ENCODE results near the gene LSR.
A peak's percentile ranks its signal among the peaks of the same experiment; 100 is the strongest.
"Not testable (repeated sequence)": the region's sequence is repeated elsewhere in the genome, so short reads cannot be mapped to it uniquely, and the experiment has no call there.

Gene LSR

GRCh38 chr19:35286101-35286500 lies 37.3 kb downstream of the LSR start:
- not testable (repeated sequence) for DNase-seq (ENCODE audit: low spot score)

- no peak for DNase-seq (ENCODE audit: low spot score)
These were observed 38.9 kb downstream of the LSR start for GRCh38 chr19:35287713-35288112.

DNA sequence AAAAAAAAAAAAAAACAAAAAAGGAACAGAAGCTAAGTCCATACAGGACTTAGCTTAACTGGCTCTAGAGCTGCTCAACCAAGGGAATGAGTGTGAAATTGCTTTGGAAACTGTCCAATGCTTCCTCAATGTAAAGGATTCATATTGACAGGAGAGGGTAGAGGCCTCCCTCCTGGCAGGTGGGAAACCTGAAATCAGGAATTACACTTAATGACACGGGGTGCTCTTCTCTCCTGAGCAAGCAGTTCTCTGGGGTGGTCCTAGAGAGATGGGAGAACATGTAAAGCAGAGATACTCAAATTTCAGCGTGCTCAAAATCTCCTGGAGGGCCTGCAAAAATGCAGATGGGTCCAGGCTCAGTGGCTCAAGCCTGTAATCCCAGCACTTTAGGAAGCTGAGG lies 39.5 kb downstream of the LSR start:
- DNase-seq (ENCODE audit: low spot score) = no peak

GRCh38 chr19:35288906-35289305 lies 40.1 kb downstream of the LSR start:
- DNase-seq (ENCODE audit: low spot score) = no peak

DNA sequence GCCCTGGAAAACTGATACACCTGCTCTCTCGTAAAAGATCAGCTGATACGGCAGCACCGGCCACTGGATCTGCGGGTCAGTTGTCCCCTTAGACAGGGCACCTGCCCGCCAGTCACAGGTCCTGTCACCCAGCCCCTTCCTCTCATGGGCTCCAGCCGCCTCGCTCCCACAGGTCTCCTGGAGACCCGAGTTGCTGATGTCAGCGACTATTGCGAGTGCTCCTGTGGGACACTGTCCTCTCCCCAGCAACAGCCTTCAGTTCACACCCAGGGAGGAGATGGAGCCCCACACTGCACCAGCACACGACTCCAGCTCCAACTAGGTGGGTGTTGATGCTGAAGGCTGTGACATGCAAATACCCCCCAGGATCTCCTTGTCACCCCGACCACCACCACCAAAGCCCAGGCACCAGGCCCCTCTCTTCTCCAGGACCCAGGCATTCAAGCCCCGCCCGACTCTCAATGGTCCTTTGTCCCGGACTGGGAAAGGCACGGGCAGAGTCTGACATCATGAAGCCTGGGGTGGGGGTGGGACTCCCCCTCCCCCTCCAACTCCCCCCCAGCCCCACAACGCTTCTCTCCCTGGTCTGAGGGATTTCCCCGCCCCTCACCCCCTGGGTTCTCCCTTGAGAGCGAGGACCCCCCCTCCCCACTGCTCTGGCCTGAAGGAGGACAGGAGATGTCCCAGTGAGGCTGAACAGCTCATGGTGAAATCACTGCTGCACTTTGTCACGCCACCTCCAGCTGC lies 41.8 kb downstream of the LSR start:
- peak; percentile 29 for DNase-seq (ENCODE audit: low spot score)

DNA sequence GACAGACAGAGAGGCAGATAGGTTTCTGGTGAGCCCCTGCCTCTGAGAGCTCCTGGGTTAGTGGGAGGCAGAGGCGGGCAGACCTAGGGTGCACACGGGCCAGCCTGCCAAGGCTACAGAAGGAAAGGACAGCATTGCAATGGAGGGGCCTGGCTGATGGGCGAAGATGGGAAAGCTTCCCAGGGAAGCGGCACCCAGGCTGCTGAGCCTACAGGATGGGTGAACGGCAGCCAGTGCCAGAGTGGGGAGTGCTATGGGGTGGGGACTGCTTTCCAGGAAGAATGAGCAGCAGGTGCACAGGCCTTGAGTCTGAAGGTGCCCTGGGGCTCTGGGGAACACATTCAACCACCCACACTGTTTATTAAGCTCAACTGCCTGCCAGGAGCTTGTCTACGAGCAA lies 42.5 kb downstream of the LSR start:
- no peak for DNase-seq (ENCODE audit: low spot score)

DNA sequence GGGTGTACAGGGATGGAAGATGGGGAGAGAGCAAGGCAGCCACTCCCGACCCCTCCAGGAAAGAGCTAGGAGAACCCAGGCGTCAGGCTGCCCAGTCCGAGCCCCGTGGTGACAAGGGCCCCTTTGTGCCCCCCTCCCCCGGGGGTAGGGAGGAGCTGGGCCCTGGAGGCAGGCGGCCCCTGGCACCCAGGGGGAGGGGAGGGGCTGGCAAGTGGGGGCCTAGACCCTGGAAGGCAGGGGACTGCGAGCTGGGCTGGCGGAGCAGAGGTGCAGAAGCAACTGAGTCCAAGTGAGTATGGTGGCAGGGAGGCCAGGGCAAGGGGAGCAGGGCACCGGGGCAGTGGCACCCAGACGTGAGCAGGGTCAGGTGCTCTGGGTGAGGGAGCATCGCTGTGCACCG lies 43.1 kb downstream of the LSR start, which contains the start of gene MAG:
MAG (plus strand) TSS at position 246 of the 400 bp plus-strand sequence. CDS start 3,248 bp downstream, outside the sequence.
- peak; percentile 24 for DNase-seq (ENCODE audit: low spot score)

- no peak for DNase-seq (ENCODE audit: low spot score)
These were observed 43.9 kb downstream of the LSR start for GRCh38 chr19:35292421-35293362.

DNA sequence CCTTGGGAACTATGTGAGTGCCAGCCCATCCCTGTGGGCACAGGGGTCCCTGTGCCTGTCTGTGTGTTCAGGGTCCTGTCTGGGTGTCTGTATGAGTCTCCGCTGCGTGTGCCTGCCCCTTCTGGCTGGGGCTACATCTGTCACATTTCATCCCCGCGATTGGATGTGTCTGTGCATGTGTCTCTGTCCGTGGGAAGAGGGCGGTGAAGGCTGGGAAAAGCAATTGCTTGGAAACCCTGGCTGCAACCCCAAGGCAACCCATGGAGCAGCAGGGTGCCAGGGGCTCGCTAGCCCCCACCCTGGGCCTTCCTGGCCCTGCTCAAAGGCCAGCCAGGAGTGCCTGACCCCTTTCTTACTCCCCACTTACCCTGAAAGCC lies 44.5 kb downstream of the LSR start:
- DNase-seq (ENCODE audit: low spot score) = peak; percentile 30

DNA sequence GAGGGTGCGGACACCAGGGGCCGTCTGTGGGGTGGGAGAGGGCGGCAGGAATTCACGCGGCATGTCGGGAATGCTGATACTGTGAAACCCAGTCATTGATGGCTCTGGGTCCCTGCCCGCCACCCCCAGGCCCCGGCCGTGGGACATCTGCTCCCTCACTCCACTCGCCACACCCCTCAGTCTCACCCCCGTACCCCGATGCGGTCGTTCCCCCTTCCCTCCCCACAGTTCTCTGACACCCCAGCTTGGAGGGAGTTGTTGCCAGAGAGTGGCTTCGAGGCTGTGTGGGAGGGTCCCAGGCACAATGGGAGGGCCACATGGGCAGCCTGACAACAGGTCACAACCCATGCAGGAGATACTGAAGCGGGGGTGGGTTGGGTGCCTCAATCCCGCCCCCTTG lies 45.0 kb downstream of the LSR start:
- DNase-seq (ENCODE audit: low spot score) = peak; percentile 33

GRCh38 chr19:35294328-35294727 lies 45.5 kb downstream of the LSR start:
- no peak for DNase-seq (ENCODE audit: low spot score)

DNA sequence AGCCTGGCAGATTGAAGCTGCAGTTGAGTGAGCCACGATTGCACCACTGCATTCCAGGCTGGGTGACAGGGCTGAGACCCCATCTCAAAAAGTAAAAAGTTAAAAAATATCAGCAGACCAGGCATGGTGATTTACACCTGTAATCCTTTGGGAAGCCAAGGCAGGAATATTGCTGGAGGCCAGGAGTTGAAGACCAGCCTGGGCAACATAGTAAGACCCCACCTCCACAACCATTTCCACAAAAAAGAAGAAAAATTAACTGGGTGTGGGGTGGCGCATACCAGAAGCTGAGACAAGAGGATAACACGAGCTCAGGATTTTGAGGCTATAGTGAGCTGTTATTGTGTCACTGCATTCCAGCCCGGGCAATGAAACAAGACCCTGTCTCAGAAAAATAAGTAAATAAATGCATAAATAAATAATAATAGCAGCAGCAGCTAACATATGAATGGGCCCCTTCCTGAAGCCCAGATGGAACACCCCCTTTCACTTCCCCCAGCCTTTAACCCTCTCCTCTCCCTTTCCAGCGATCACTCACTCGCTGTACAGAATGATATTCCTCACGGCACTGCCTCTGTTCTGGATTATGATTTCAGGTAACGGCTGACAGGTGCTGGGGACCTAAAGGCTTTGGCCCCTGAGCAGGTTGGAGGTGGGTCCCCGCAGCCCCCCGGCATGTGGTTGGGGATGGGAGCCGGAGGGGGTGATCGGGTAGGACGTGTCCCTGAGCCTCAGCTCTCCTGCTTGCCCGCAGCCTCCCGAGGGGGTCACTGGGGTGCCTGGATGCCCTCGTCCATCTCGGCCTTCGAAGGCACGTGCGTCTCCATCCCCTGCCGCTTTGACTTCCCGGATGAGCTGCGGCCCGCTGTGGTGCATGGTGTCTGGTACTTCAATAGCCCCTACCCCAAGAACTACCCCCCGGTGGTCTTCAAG lies 46.3 kb downstream of the LSR start:
- DNase-seq (ENCODE audit: low spot score) = peak; percentile 33

GRCh38 chr19:35295792-35296462 lies 47.1 kb downstream of the LSR start:
- peak; percentile 41 for DNase-seq (ENCODE audit: low spot score)

- DNase-seq (ENCODE audit: low spot score) = no peak
These were observed 48.1 kb downstream of the LSR start for GRCh38 chr19:35296644-35297514.

DNA sequence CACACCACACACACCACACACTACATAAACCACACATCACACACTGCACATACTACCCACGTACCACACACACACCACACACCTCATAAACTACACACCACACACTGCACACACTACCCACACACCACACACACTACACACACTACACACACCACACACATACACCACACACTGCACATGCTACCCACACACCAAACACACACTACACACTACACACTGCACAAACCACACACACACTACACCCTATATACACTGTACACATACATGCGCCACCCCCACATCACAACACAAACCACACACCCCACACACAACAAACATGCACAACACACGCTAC lies 48.7 kb downstream of the LSR start:
- no peak for DNase-seq (ENCODE audit: low spot score)

DNA sequence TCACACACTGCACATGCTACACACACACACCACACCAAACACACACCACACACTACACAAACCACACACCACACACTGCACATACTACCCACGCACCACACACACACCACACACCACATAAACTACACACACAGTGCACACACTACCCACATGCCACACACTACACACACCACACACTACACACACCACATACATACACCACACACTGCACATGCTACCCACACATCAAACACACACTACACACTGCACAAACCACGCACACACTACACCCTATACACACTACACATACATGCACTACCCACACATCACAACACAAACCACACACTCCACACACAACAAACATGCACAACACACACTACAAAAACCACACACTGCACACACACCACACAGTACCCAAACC lies 49.1 kb downstream of the LSR start:
- no peak for DNase-seq (ENCODE audit: low spot score)

DNA sequence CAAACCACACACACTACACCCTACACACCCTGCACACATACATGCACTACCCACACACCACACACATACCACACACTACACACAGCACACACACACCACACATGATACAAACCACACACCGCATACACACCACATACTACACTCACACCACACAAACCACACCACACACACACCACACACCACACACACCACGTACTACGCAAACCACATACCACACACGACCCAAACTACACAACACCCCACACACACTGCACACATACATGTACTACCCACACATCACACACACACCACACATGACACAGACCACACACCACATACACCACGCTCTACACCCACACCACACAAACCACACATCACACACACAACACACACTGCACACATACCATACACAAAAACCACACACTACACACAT lies 49.8 kb downstream of the LSR start:
- DNase-seq (ENCODE audit: low spot score) = no peak

DNA sequence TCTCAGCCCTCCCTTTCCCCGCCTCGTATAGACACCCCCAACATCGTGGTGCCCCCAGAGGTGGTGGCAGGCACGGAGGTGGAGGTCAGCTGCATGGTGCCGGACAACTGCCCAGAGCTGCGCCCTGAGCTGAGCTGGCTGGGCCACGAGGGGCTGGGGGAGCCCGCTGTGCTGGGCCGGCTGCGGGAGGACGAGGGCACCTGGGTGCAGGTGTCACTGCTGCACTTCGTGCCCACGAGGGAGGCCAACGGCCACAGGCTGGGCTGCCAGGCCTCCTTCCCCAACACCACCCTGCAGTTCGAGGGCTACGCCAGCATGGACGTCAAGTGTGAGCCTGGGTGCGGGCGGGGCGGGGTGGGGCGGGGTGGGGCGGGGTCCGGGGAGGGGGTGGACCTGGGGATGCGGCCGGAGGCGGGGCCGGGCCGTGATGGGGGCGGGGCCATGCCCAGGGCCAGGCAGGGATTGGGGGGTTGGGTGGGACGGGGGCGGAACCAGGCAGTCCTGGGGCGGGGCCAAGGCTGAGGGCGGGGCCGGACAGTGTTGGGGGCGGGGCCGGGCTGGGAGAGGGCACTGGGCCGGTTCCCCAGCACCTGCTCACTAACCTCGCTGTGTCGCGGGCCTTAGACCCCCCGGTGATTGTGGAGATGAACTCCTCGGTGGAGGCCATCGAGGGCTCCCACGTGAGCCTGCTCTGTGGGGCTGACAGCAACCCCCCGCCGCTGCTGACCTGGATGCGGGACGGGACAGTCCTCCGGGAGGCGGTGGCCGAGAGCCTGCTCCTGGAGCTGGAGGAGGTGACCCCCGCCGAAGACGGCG lies 50.9 kb downstream of the LSR start:
- no peak for DNase-seq (ENCODE audit: low spot score)

GRCh38 chr19:35300339-35300649 lies 51.5 kb downstream of the LSR start:
- no peak for DNase-seq (ENCODE audit: low spot score)

DNA sequence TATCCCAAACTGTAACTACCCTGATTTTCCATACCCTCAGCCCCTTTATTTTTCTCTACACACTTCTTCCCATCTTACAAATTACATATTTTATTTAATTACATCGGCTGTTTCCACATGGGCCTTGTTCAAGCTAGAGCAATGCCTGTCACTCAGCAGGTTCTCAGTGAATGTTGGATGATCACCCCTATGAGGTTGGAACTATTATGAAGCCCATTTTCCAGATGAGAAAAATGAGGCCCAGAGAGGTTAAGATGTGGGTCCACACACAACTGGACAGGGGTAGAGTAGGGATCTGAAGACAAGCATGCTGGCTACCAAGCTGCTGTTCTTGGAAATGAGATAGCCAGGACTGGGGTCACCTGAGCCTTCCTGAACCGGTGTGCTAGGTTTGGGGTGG lies 53.2 kb downstream of the LSR start:
- no peak for DNase-seq (ENCODE audit: low spot score)

All from D341Med (cell line).